K562 (cell line): ENCODE results near the gene MAGI3. TPM values are rescaled to one million over a fixed set of nuclear protein-coding genes. Genes with fewer than 3 reads are reported as not detected.

Source experiments
- ATAC-seq: fragments of 200-7000 bp; cut with Tn5 transposase; 3 replicates; pipeline ENCODE4 v1.9.1; 2020; ENCODE audit warnings: moderate library complexity
- BruUV-seq: library from RNA; stranded (reverse); fragments of 400-500 nt; replicated peaks from 2 replicates; lab custom pipeline; 2021; lab: Mats Ljungman, UMichigan
- CTCF ChIA-PET: fragments of 300-600 bp; formaldehyde crosslinking; extraction: SDS; loops from one replicate; lab custom pipeline; 2021; ENCODE audit warnings: low intra/inter-chr PET ratio; lab: Yijun Ruan, JAX
- POLR2A ChIA-PET: fragments of 300-600, 350-650 bp; sonication (Branson Sonifier 250); formaldehyde crosslinking; extraction: SDS; loops from one replicate; lab custom pipeline; 2021; ENCODE audit warnings: antibody characterized with exemption, inconsistent platforms; lab: Yijun Ruan, JAX
- DNase-seq, 4 experiments: peaks; one replicate each; pipeline versions ENCODE4 v3.0.0 to v3.0.0-alpha.2; 2011 to 2018; ENCODE audit warnings: low spot score in 3 of 4, mixed read lengths in 3 of 4; ENCODE audit errors: extremely low read depth in 1 of 4
- FAIRE-seq: peaks from 2 replicates; lab custom pipeline; 2011; peaks lifted over from hg19 to GRCh38; lab: Jason Lieb, UNC
- H2AFZ ChIP-seq: 2 replicates; pipeline ENCODE4 v1.6.0; 2011; ENCODE audit warnings: low read depth, low read length, control low read depth, inconsistent platforms
- H3K27ac ChIP-seq: fragments of 200-600 bp; 3 replicates; pipeline ENCODE4 v1.8.0; 2011; ENCODE audit warnings: low read depth, mild to moderate bottlenecking, control low read depth, inconsistent platforms, low read length, moderate library complexity, mixed read lengths; ENCODE audit errors: extremely low read depth
- H3K27me3 ChIP-seq, 2 experiments: fragments of 300-600 bp in 1 of 2; 2 replicates in 1 of 2; 3 replicates in 1 of 2; pipeline versions ENCODE4 v1.6.0 to v1.8.0; 2011; ENCODE audit warnings: inconsistent platforms in 2 of 2, low read length in 2 of 2, mild to moderate bottlenecking in 1 of 2, mixed read lengths in 1 of 2, moderate library complexity in 1 of 2; ENCODE audit not compliant: control insufficient read depth in 2 of 2, insufficient read depth in 2 of 2
- H3K36me3 ChIP-seq: fragments of 300-600 bp; 3 replicates; pipeline ENCODE4 v1.8.0; 2011; ENCODE audit warnings: mild to moderate bottlenecking, low read length, inconsistent platforms; ENCODE audit not compliant: control insufficient read depth, insufficient read depth
- H3K4me1 ChIP-seq, 2 experiments: fragments of 200-600 bp in 1 of 2; replicated peaks in 1 of 2; 2 replicates in 1 of 2; 3 replicates in 1 of 2; pipeline versions ENCODE4 v1.5.1 to v1.8.0; 2011; ENCODE audit warnings: inconsistent platforms in 2 of 2, low read length in 2 of 2, mild to moderate bottlenecking in 1 of 2, mixed read lengths in 1 of 2, moderate library complexity in 1 of 2; ENCODE audit not compliant: control insufficient read depth in 2 of 2, insufficient read depth in 2 of 2
- H3K4me2 ChIP-seq: 2 replicates; pipeline ENCODE4 v1.6.1; 2011; ENCODE audit warnings: low read length, control low read depth, inconsistent platforms, mixed read lengths; ENCODE audit not compliant: insufficient read depth
- H3K4me3 ChIP-seq: fragments of 200-600 bp; sonication (generic), shearing (Covaris generic); 2 replicates; pipeline ENCODE4 v1.5.1; 2016; ENCODE audit warnings: control low read depth, inconsistent platforms
- H3K79me2 ChIP-seq: fragments of 200-600 bp; 3 replicates; pipeline ENCODE4 v1.8.0; 2011; ENCODE audit warnings: low read length, inconsistent platforms; ENCODE audit not compliant: control insufficient read depth, insufficient read depth
- H3K9ac ChIP-seq, 2 experiments: 2 replicates each; pipeline versions ENCODE4 v1.6.0 to v1.6.1; 2011; ENCODE audit warnings: low read depth in 2 of 2, low read length in 2 of 2, control low read depth in 1 of 2, inconsistent platforms in 1 of 2, mild to moderate bottlenecking in 1 of 2, mixed read lengths in 1 of 2; ENCODE audit not compliant: insufficient read depth in 1 of 2
- H3K9me1 ChIP-seq: one replicate; pipeline ENCODE4 v1.6.0; 2011; ENCODE audit warnings: inconsistent platforms, mild to moderate bottlenecking, low read length, moderate library complexity; ENCODE audit not compliant: control insufficient read depth, insufficient read depth
- H3K9me3 ChIP-seq: replicated peaks from 2 replicates; pipeline ENCODE4 v1.5.1; 2011; ENCODE audit warnings: low read depth, low read length, inconsistent platforms; ENCODE audit not compliant: control insufficient read depth, insufficient read depth
- H4K20me1 ChIP-seq: replicated peaks from 2 replicates; pipeline ENCODE4 v1.6.1; 2011; ENCODE audit warnings: low read length, inconsistent platforms, mixed read lengths; ENCODE audit not compliant: control insufficient read depth, insufficient read depth
- FOSL1 ChIP-seq: fragments of 200-800 bp; sonication (Bioruptor generic); conservative IDR thresholded peaks from 2 replicates; pipeline ENCODE4 v1.6.1; 2016; ENCODE audit warnings: missing genetic modification characterization, missing compliant biosample characterization
- HLTF ChIP-seq: fragments of 450-650 bp; IDR thresholded peaks from 2 replicates; pipeline ENCODE4 v1.6.1; 2016
- KAT8 ChIP-seq: fragments of 450-650 bp; IDR thresholded peaks from 2 replicates; pipeline ENCODE4 v1.6.1; 2016; ENCODE audit warnings: low read depth, mild to moderate bottlenecking
- NCOA6 ChIP-seq: fragments of 450-650 bp; IDR thresholded peaks from 2 replicates; pipeline ENCODE4 v1.6.1; 2017; ENCODE audit warnings: mild to moderate bottlenecking
- PKNOX1 ChIP-seq: fragments of 450-650 bp; IDR thresholded peaks from 2 replicates; pipeline ENCODE4 v1.6.1; 2016
- RBFOX2 ChIP-seq: fragments of 200-400 bp; formaldehyde crosslinking; IDR thresholded peaks from 2 replicates; pipeline ENCODE4 v1.6.1; 2017; ENCODE audit warnings: low read depth, mild to moderate bottlenecking, low read length, moderate library complexity
- SAFB2 ChIP-seq: fragments of 200-400 bp; formaldehyde crosslinking; IDR thresholded peaks from 2 replicates; pipeline ENCODE4 v1.6.1; 2018; ENCODE audit warnings: borderline replicate concordance, low read length, low read depth, moderate library complexity; ENCODE audit not compliant: severe bottlenecking
- SRF ChIP-seq, 2 experiments: fragments of 250-450, 450-650 bp in 1 of 2; sonication (Bioruptor Pico) in 1 of 2; sonication (generic) in 1 of 2; formaldehyde crosslinking; IDR thresholded peaks; 2 replicates each; pipeline versions ENCODE4 v1.5.0 to v1.5.1; 2020 to 2022; ENCODE audit warnings: mild to moderate bottlenecking in 1 of 2, missing genetic modification reagents in 1 of 2
- TSC22D4 ChIP-seq: fragments of 450-650 bp; IDR thresholded peaks from 2 replicates; pipeline ENCODE4 v1.6.1; 2016; ENCODE audit warnings: missing genetic modification characterization, missing biosample characterization, control low read depth
- ZKSCAN3 ChIP-seq: fragments of 250-450 bp; sonication (Bioruptor Pico); IDR thresholded peaks from 2 replicates; pipeline ENCODE4 v1.4.0; 2020
- ZNF124 ChIP-seq: sonication (generic); formaldehyde crosslinking; IDR thresholded peaks from 2 replicates; pipeline ENCODE4 v1.8.1; 2022; ENCODE audit warnings: missing genetic modification reagents
- ZNF217 ChIP-seq: sonication (generic); formaldehyde crosslinking; IDR thresholded peaks from 2 replicates; pipeline ENCODE4 v1.8.0; 2022; ENCODE audit warnings: mild to moderate bottlenecking, missing genetic modification reagents
- ZNF740 ChIP-seq, 3 experiments: fragments of 200-800 bp in 1 of 3; sonication (Bioruptor generic) in 1 of 3; sonication (generic) in 1 of 3; formaldehyde crosslinking in 1 of 3; IDR thresholded peaks; 2 replicates each; pipeline versions ENCODE4 v1.6.1 to v1.8.0; 2016 to 2022; ENCODE audit warnings: mild to moderate bottlenecking in 2 of 3, missing compliant biosample characterization in 2 of 3, missing genetic modification characterization in 2 of 3, missing genetic modification reagents in 1 of 3
- ZNF77 ChIP-seq: fragments of 250-450 bp; sonication (Bioruptor Pico); IDR thresholded peaks from 2 replicates; pipeline ENCODE4 v1.5.0; 2020
- WGBS: fragments of 100-300 bp; shearing (Covaris generic); methylation state at CpG from one replicate; pipeline ENCODE4 v1.1.6; 2016; ENCODE audit warnings: low coverage, mixed read lengths; ENCODE audit not compliant: insufficient coverage; ENCODE audit errors: missing lambda C conversion rate; 5-methylcytosine and 5-hydroxymethylcytosine counted together
- in situ Hi-C: fragments of 300-500 bp; cut with MboI; formaldehyde crosslinking; loops from 4 replicates; pipeline ENCODE4 v1.15.0; 2018; ENCODE audit warnings: inconsistent platforms, mixed read lengths
- intact Hi-C: fragments of 100-400 bp; cut with micrococcal nuclease; formaldehyde crosslinking; loops from 2 replicates; pipeline ENCODE4 v1.14.2; 2022
- polyA plus RNA-seq, 8 experiments: library from polyadenylated mRNA; depleted of rRNA in 4 of 8; stranded (reverse) in 5 of 8; unstranded in 3 of 8; fragments of >200 nt; fragmentation: Nextera tagmentation in 2 of 8; fragmentation: Illumina TruSeq in 1 of 8; extraction: Ambion mirVana in 2 of 8; extraction: Trizol in 1 of 8; gene quantifications; 2 replicates each; pipeline versions ENCODE4 v1.2.1 to v1.2.3, GENCODE V29; 2011 to 2014; ENCODE audit warnings: inconsistent platforms in 1 of 8, missing spikeins in 1 of 8
- total RNA-seq, 7 experiments: library from RNA; depleted of rRNA in 6 of 7; stranded (reverse); fragments of >200 nt in 6 of 7; fragmentation: Illumina TruSeq in 2 of 7; extraction: Trizol in 2 of 7; gene quantifications; 2 replicates each; pipeline versions ENCODE4 v1.2.1 to v1.2.3, GENCODE V29; 2011 to 2021; ENCODE audit warnings: low replicate concordance in 1 of 7

MAGI3 gene
- total and polyA plus RNA-seq, 9 of the 15 experiments (the other 6 are each of a cell fraction or from before 2014, with no cell fraction given), result 1.0 to 8.6 (median 5.5) TPM

DNA sequence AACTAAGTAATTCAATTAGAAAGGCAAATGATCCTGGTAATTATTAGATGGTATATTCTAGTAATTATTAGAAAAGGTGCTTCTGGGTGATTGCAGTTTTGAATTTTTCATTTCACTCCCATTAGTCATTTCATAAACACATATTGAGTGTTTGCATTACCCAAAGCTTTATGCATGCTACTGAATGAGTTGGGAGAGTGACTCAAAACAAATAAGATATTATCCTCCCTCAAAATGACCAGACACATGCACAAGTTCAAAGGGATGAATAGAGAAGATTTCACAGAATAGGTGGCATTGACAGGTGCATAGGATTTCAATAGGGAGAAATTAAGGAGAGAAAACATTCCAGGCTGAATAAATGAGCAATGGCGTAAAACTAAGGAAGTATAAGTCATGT is 284.3 kb downstream of the MAGI3 start:
- DNase-seq (no peak), FAIRE-seq (no peak), ATAC-seq (no peak)
- Histone ChIP-seq H3K4me3 (no peak overlapping the region), H3K36me3 (no peaks in the 10 kb centered on the region), H3K79me2 (no peaks in the 10 kb centered on the region), H2AFZ (no peak overlapping the region), H3K27me3 (no peaks in the 10 kb centered on the region), H3K4me1 (peaks cover 0 to 27% of the 10 kb centered on the region in 2 experiments; a peak in 4 of 5 replicates), H3K4me2 (no peak overlapping the region), H3K9me1 (no peaks in the 10 kb centered on the region), H3K27ac (no peak overlapping the region), H3K9me3 (no peaks in the 10 kb centered on the region), H4K20me1 (no peaks in the 10 kb centered on the region), H3K9ac (no peak overlapping the region)
- no peak for TF ChIP-seq SRF (CRISPR knock-in tag; IDR thresholded peaks at IDR 0.05)
- whole genome bisulfite sequencing, result 75% methylated on average over 1 of the region's 1 CpG
- intact Hi-C loops, result no loop called here
- ChIA-PET CTCF (no interaction called here), POLR2A (interaction anchor here (0.8 to 1.2 kb wide), 2 partner anchors 131 to 426 kb away, joined by 3 read pairs; no protein-coding TSS in a partner anchor)
- in situ Hi-C loops, result no loop called here
- no TSS peak for BruUV-seq

GRCh38 chr1:113675302-113675701 is 285.0 kb downstream of the MAGI3 start:
- no peak for FAIRE-seq
- Histone ChIP-seq H3K4me2 (no peak overlapping the region), H3K9ac (no peak overlapping the region), H3K27me3 (no peaks in the 10 kb centered on the region), H3K4me3 (no peak overlapping the region), H3K36me3 (no peaks in the 10 kb centered on the region), H2AFZ (no peak overlapping the region), H3K79me2 (no peaks in the 10 kb centered on the region), H4K20me1 (no peaks in the 10 kb centered on the region), H3K4me1 (peaks cover 0 to 27% of the 10 kb centered on the region in 2 experiments; a peak in 4 of 5 replicates), H3K9me3 (no peaks in the 10 kb centered on the region), H3K27ac (no peak overlapping the region), H3K9me1 (no peaks in the 10 kb centered on the region)
- WGBS, result 26% methylated on average over 2 of the region's 2 CpGs
- BruUV-seq, result no TSS peak
- POLR2A ChIA-PET, result interaction anchor here (1.2 to 2.7 kb wide), 3 partner anchors 8 to 131 kb away, joined by 3 to 12 read pairs (median 3); no protein-coding TSS in a partner anchor
- in situ Hi-C loops (loop anchor here (5.0 kb wide), 1 partner anchor 533 kb away; no protein-coding TSS in a partner anchor), intact Hi-C loops (loop anchor here (5.0 kb wide), 5 partner anchors 137 to 958 kb away; partner anchors contain the start of genes MAGI3, PPM1J and RSBN1)
- CTCF ChIA-PET, result interaction anchor here (0.6 kb wide), 1 partner anchor 534 kb away, joined by 4 read pairs; no protein-coding TSS in a partner anchor
- no peak for DNase-seq
- ATAC-seq, result no peak
- TF ChIP-seq ZKSCAN3 (CRISPR knock-in tag) (no peak), FOSL1 (tag) (peak; percentile 63), NCOA6 (no peak), TSC22D4 (0 out of 2 replicates have a peak, but pooled peaks have one; percentile 65), ZNF77 (CRISPR knock-in tag) (no peak), ZNF217 (CRISPR knock-in tag) (no peak), PKNOX1 (peak; percentile 68), KAT8 (no peak), ZNF740 (CRISPR knock-in tag; IDR thresholded peaks at IDR 0.05) (no peak), ZNF740 (tag; IDR thresholded peaks at IDR 0.05) (no peak), SAFB2 (no peak), RBFOX2 (no peak), HLTF (no peak), ZNF124 (CRISPR knock-in tag) (no peak)
